CD14-positive monocyte (primary cell): ENCODE measurements around the gene KRT25. TPM values are rescaled to one million over a fixed set of nuclear protein-coding genes. Genes with fewer than 3 reads are reported as not detected.

ENCODE experiments used
- DNase-seq, 3 donors: peaks; one replicate each; pipeline ENCODE4 v3.0.0-alpha.2; 2011 to 2022
- H2AFZ ChIP-seq: 2 replicates; pipeline ENCODE4 v1.6.0; 2012; ENCODE audit warnings: mild to moderate bottlenecking, low read depth, low read length, inconsistent platforms; ENCODE audit not compliant: insufficient read depth, poor library complexity, severe bottlenecking
- H3K27ac ChIP-seq, 2 donors: 1 replicate in 1 of 2; 2 replicates in 1 of 2; pipeline ENCODE4 v1.5.1; 2012 to 2013; ENCODE audit warnings: low read length in 2 of 2, control low read depth in 1 of 2, inconsistent platforms in 1 of 2, low read depth in 1 of 2, mild to moderate bottlenecking in 1 of 2
- H3K27me3 ChIP-seq, 2 donors: one replicate each; pipeline versions ENCODE4 v1.6.0 to v1.6.1; 2011 to 2013; ENCODE audit warnings: low read length in 2 of 2; ENCODE audit not compliant: control insufficient read depth in 2 of 2, insufficient read depth in 2 of 2
- H3K36me3 ChIP-seq, 2 donors: replicated peaks in 1 of 2; 1 replicate in 1 of 2; 2 replicates in 1 of 2; pipeline versions ENCODE4 v1.5.1 to v1.6.1; 2012 to 2013; ENCODE audit warnings: low read length in 2 of 2, control low read depth in 1 of 2, inconsistent platforms in 1 of 2, mild to moderate bottlenecking in 1 of 2; ENCODE audit not compliant: insufficient read depth in 2 of 2, control insufficient read depth in 1 of 2
- H3K4me1 ChIP-seq, 2 donors: 1 replicate in 1 of 2; 2 replicates in 1 of 2; pipeline versions ENCODE4 v1.5.1 to v1.6.1; 2012 to 2013; ENCODE audit warnings: low read length in 2 of 2, control low read depth in 1 of 2, inconsistent platforms in 1 of 2, mild to moderate bottlenecking in 1 of 2, moderate library complexity in 1 of 2; ENCODE audit not compliant: insufficient read depth in 2 of 2, control insufficient read depth in 1 of 2
- H3K4me2 ChIP-seq: replicated peaks from 2 replicates; pipeline ENCODE3; 2012; ENCODE audit warnings: low read length, moderate library complexity, mild to moderate bottlenecking; ENCODE audit not compliant: poor library complexity, severe bottlenecking; ENCODE audit errors: extremely low read depth
- H3K4me3 ChIP-seq, 3 experiments: fragments of 200-600 bp in 1 of 3; sonication (generic) in 1 of 3; replicated peaks in 1 of 3; 1 replicate in 2 of 3; 2 replicates in 1 of 3; pipeline ENCODE4 v1.5.1; 2011 to 2013; ENCODE audit warnings: low read length in 3 of 3, mild to moderate bottlenecking in 3 of 3, control low read depth in 2 of 3, low read depth in 2 of 3, inconsistent platforms in 1 of 3, moderate library complexity in 1 of 3
- H3K79me2 ChIP-seq: 2 replicates; pipeline ENCODE4 v1.6.0; 2012; ENCODE audit warnings: mild to moderate bottlenecking, control low read depth, inconsistent platforms, low read length, moderate library complexity; ENCODE audit not compliant: insufficient read depth
- H3K9ac ChIP-seq: 2 replicates; pipeline ENCODE4 v1.6.0; 2017; ENCODE audit warnings: low read length, mild to moderate bottlenecking; ENCODE audit not compliant: insufficient read depth, poor library complexity, severe bottlenecking
- H3K9me3 ChIP-seq, 2 donors: replicated peaks in 1 of 2; 1 replicate in 1 of 2; 2 replicates in 1 of 2; pipeline versions ENCODE4 v1.5.1 to v1.6.1; 2012 to 2013; ENCODE audit warnings: low read length in 2 of 2, control low read depth in 1 of 2; ENCODE audit not compliant: control insufficient read depth in 1 of 2, insufficient read depth in 1 of 2
- H4K20me1 ChIP-seq: 2 replicates; pipeline ENCODE4 v1.6.0; 2012; ENCODE audit warnings: mild to moderate bottlenecking, low read length, control low read depth, moderate library complexity; ENCODE audit not compliant: insufficient read depth
- H3K27ac Mint-ChIP-seq, 7 donors: one replicate each; pipeline ENCODE4 v1.8.0; 2020; ENCODE audit warnings: mild to moderate bottlenecking in 7 of 7, mixed read lengths in 7 of 7, moderate library complexity in 6 of 7, inconsistent platforms in 2 of 7
- H3K27me3 Mint-ChIP-seq, 3 donors: one replicate each; pipeline ENCODE4 v1.8.0; 2021 to 2022; ENCODE audit warnings: low read depth in 3 of 3, mild to moderate bottlenecking in 3 of 3, mixed read lengths in 3 of 3, moderate library complexity in 3 of 3, inconsistent platforms in 1 of 3
- H3K36me3 Mint-ChIP-seq, 2 donors: one replicate each; pipeline ENCODE4 v1.8.0; 2020; ENCODE audit warnings: mixed read lengths in 2 of 2, inconsistent platforms in 1 of 2, mild to moderate bottlenecking in 1 of 2
- H3K4me1 Mint-ChIP-seq: one replicate; pipeline ENCODE4 v1.8.0; 2020; ENCODE audit warnings: mild to moderate bottlenecking, mixed read lengths
- H3K4me3 Mint-ChIP-seq, 2 donors: one replicate each; pipeline ENCODE4 v1.8.0; 2020; ENCODE audit warnings: mild to moderate bottlenecking in 2 of 2, mixed read lengths in 2 of 2, moderate library complexity in 1 of 2
- H3K9me3 Mint-ChIP-seq, 7 donors: one replicate each; pipeline ENCODE4 v1.8.0; 2020 to 2022; ENCODE audit warnings: mixed read lengths in 7 of 7, mild to moderate bottlenecking in 6 of 7, moderate library complexity in 6 of 7, inconsistent platforms in 2 of 7
- WGBS: methylation state at CpG from one replicate; pipeline ENCODE4 v1.1.5; 2013; ENCODE audit warnings: missing lambda C conversion rate; ENCODE audit not compliant: insufficient coverage; 5-methylcytosine and 5-hydroxymethylcytosine counted together
- intact Hi-C, 2 donors: fragments of 100-400 bp; cut with micrococcal nuclease; formaldehyde crosslinking; loops; one replicate each; pipeline versions ENCODE4 v1.15.0 to v1.15.1; 2023
- polyA plus RNA-seq, 3 donors: library from polyadenylated mRNA; depleted of rRNA in 1 of 3; unstranded in 2 of 3; stranded (reverse) in 1 of 3; fragments of 300-500 nt in 2 of 3; fragments of >200 nt in 1 of 3; fragmentation: Illumina TruSeq in 2 of 3; gene quantifications; 1 replicate in 2 of 3; 2 replicates in 1 of 3; pipeline ENCODE4 v1.2.3, GENCODE V29; 2012 to 2021
- TF ChIP-seq, protein P1 (sequence below): fragments of 200-600 bp; IDR thresholded peaks from one replicate; pipeline ENCODE4 v1.8.0; 2022; ENCODE audit warnings: antibody characterized with exemption, mild to moderate bottlenecking

KRT25 gene
- polyA plus RNA-seq, 3 donors: not detected

DNA sequence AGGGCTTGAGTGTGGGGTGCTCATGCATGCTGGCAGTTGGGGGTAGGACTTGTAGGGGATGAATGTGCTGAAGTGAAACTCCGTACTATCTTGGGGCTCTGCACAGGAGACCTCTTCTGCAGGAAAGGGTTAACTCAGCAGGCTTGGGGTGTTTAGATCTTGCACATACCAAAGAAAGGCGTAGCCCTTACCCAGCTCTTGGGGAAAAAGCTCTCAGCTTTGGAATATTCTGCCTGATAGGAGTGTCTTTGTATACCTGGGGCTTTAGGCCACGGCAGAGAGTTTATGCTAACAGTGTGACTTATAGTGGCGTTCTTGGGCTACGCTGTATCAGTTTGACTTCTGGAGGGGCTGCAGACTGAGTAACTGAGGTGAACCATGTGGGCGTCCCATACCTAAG lies 21.1 kb downstream of the KRT25 start:
- H3K4me2 ChIP-seq: no peak overlapping the region
- H3K27me3 ChIP-seq: peaks cover 3 to 18% of the 10 kb centered on the region in 2 donors
- no peak overlapping the region for H3K27ac ChIP-seq
- H3K36me3 ChIP-seq: no peaks in the 10 kb centered on the region
- no peak for DNase-seq
- Mint-ChIP-seq H3K27me3 (peaks cover 11 to 30% (median 21%) of the 10 kb centered on the region in 3 donors), H3K36me3 (no peaks in the 10 kb centered on the region), H3K27ac (no peak overlapping the region), H3K4me3 (no peak overlapping the region), H3K4me1 (no peaks in the 10 kb centered on the region), H3K9me3 (peaks cover 0 to 3% (median 1%) of the 10 kb centered on the region in 7 donors)
- no peaks in the 10 kb centered on the region for H4K20me1 ChIP-seq
- no peaks in the 10 kb centered on the region for H3K79me2 ChIP-seq
- H3K9me3 ChIP-seq: no peaks in the 10 kb centered on the region
- H2AFZ ChIP-seq: no peak overlapping the region
- WGBS: 87% methylated on average over 5 of the region's 6 CpGs
- TF ChIP-seq, protein P1, sequence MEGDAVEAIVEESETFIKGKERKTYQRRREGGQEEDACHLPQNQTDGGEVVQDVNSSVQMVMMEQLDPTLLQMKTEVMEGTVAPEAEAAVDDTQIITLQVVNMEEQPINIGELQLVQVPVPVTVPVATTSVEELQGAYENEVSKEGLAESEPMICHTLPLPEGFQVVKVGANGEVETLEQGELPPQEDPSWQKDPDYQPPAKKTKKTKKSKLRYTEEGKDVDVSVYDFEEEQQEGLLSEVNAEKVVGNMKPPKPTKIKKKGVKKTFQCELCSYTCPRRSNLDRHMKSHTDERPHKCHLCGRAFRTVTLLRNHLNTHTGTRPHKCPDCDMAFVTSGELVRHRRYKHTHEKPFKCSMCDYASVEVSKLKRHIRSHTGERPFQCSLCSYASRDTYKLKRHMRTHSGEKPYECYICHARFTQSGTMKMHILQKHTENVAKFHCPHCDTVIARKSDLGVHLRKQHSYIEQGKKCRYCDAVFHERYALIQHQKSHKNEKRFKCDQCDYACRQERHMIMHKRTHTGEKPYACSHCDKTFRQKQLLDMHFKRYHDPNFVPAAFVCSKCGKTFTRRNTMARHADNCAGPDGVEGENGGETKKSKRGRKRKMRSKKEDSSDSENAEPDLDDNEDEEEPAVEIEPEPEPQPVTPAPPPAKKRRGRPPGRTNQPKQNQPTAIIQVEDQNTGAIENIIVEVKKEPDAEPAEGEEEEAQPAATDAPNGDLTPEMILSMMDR: no peak
- no peak overlapping the region for H3K4me3 ChIP-seq
- intact Hi-C loops: no loop called here
- no peaks in the 10 kb centered on the region for H3K4me1 ChIP-seq
- H3K9ac ChIP-seq: no peak overlapping the region

DNA sequence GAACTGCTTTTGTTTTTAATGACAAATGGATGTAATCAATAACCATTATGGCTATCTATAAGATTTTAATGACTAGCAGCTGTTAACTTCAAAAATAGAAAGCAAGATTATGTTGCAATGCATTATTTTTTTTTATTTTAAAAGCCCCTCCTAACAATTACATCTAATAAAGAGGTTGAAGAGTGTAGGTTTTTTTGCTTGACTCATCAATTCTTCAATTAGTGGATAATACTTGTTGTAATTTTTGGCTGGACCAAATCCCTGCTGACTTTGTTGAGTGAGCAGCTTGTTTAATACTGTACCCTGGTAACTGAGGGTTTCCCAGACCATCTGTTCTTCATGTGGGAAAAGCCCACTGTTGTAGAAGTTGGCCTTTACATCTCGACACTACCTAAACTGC lies 24.2 kb downstream of the KRT25 start:
- no peak overlapping the region for H3K9ac ChIP-seq
- no peak for DNase-seq
- Mint-ChIP-seq H3K27me3 (peaks cover 8 to 22% (median 21%) of the 10 kb centered on the region in 3 donors), H3K4me3 (no peak overlapping the region), H3K4me1 (no peaks in the 10 kb centered on the region), H3K27ac (no peak overlapping the region), H3K9me3 (peaks cover 0 to 3% (median 1%) of the 10 kb centered on the region in 7 donors), H3K36me3 (no peaks in the 10 kb centered on the region)
- H2AFZ ChIP-seq: no peak overlapping the region
- no peak overlapping the region for H3K27ac ChIP-seq
- H3K36me3 ChIP-seq: no peaks in the 10 kb centered on the region
- H4K20me1 ChIP-seq: no peaks in the 10 kb centered on the region
- H3K4me3 ChIP-seq: no peak overlapping the region
- TF ChIP-seq, protein P1: no peak
- H3K4me2 ChIP-seq: no peak overlapping the region
- H3K9me3 ChIP-seq: no peaks in the 10 kb centered on the region
- no peaks in the 10 kb centered on the region for H3K4me1 ChIP-seq
- peaks cover 3 to 18% of the 10 kb centered on the region in 2 donors for H3K27me3 ChIP-seq
- 88% methylated on average over 1 of the region's 1 CpG for WGBS
- no peaks in the 10 kb centered on the region for H3K79me2 ChIP-seq
- intact Hi-C loops: no loop called here
